NCI-H128 (cell line): ENCODE results near the gene CCKAR.

Experiments used
- DNase-seq: peaks from one replicate; lab custom pipeline; 2025; ENCODE audit not compliant: unreplicated experiment; lab: John Stamatoyannopoulos, UW

Gene CCKAR

DNA sequence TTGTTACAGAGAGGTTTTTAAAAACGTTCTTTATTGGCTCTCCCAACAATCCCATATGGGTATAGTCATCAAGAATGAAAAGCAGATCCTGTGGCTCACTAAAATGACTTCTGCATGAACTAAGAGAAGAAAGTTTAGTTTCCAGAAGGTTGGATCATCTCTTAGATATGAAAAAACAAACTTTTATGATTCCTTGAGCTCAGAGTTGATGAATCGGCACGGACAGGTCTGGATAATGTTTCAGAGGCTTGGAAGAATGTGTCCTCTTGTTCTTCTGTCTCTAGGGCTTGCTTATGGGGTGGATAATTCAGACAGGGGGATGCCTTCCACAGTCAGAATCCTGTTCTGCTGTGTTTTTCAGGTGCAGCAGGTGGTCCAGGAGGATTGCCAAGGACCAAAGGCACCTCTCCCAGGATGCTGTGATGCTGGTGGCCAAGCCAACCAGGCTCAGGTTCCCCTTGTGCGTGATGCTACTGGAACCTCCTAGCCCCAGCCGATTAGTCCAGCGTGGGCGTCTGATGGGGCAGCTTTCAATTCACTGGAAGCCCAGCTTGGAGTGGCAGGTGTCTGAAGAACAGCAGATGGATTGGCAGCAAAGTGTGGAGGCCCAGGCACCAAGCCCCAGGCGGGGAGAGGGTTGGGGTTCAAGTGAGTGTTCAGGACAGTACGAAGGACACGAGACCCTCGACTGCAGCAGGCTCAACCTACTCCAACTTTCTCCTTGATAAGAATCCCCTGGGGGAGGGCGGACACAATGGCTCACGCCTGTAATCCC lies 30.3 kb downstream of the CCKAR start:
- no peak for DNase-seq

DNA sequence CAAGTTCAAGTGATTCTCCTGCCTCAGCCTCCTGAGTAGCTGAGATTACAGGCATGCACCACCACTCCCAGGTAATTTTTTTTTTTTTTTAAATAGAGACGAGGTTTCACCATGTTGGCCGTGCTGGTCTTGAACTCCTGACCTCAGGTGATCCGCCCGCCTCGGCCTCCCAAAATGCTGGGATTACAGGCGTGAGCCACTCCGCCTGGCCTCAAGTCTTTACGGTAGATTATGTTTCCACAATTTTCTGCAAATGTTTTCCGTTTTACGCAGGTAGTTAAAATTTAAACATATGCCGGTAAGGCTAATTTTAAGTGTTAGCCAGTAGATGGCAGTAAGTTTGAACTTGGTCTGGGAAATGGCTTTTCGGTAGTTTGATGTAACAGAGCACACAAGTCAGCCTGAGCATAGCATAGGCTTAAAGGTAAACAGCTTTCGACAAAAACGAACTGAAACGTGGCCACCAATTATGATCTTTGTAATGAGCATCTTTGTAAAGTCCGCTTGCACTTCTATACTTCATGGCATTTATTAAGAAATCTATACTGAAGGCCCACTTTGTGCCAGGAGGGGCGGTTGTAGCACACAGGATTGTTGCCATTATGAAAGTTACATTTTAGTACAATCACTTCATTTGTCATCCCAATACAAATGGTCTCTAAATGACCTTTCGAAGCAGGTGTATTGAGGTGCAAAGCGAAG lies 31.1 kb downstream of the CCKAR start:
- no peak for DNase-seq

DNA sequence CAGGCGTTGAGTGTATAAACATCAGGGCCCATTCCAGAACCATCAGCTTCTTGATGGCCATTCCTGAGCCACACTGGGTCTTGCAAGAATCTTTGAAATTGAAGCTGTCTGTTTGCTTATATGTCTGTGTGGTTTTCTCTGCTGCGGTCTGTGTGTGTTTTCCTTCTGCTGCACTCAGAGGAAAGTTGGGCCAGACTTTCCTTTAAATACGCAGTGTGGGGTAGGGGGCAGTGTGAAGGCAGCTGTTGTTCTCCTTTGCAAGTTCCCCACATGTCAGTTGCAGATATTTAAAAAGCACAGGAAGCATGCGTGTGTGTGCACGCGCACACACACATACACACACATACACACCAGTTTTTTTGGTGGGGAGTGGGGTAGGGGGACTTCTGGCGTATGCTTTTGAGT lies 32.1 kb downstream of the CCKAR start:
- no peak for DNase-seq

DNA sequence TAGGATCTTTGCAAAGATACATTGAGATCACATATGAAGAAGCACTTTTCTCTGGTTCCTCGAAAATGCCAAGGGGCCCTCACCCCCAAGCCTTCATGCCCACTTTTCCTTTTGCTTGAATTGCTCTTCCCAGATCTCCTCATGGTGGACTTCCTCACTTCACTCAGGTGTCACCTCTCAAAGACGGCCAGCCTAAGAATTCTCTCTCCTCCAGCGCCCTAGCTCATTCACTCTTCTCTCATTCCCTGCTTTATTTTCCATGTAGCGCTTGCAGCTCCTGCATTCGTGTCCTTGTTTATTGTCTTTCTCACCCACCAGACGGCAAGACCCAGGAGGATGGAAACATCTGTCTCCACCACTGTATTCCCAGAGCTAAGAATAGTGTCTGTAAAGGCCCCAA lies 32.9 kb downstream of the CCKAR start:
- no peak for DNase-seq

DNA sequence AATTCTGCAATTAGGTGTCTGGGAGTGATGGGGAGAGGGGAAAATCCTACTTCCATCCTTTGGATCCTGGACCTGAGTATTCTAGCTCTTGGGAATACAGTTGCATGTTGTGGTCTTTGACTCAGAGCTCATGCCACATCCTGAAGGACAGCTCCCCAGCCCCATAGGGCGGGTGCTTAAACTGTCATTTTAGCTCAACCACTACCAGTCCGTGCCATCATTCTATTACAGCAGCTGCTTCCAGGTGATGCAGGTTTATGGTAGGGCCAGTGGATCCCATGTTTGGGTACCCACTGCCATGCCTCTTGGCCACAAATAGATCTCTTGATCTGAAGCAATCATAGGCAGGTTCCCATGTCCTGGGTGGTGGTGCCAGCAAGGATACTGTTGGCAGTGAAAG lies 34.7 kb downstream of the CCKAR start:
- no peak for DNase-seq

DNA sequence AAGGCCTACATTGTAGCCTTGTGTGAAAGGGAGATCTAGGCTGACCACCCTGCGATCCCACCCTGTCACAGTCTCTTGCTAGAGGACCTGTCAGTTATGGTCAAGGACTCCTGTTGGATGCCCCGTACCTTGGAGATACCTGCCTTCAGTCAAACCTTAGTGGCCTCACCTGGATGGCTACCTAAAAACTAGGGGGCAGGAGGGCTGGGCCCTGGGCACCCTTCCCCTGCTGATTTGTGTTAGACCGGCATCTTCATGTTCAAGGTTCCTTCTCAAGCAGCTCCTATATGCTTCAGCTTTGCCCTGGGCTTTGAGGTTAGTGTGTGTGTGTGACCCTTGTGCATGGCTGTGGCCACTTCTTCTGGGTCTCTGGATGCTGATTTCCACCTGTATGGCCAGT lies 35.3 kb downstream of the CCKAR start:
- DNase-seq, result no peak

DNA sequence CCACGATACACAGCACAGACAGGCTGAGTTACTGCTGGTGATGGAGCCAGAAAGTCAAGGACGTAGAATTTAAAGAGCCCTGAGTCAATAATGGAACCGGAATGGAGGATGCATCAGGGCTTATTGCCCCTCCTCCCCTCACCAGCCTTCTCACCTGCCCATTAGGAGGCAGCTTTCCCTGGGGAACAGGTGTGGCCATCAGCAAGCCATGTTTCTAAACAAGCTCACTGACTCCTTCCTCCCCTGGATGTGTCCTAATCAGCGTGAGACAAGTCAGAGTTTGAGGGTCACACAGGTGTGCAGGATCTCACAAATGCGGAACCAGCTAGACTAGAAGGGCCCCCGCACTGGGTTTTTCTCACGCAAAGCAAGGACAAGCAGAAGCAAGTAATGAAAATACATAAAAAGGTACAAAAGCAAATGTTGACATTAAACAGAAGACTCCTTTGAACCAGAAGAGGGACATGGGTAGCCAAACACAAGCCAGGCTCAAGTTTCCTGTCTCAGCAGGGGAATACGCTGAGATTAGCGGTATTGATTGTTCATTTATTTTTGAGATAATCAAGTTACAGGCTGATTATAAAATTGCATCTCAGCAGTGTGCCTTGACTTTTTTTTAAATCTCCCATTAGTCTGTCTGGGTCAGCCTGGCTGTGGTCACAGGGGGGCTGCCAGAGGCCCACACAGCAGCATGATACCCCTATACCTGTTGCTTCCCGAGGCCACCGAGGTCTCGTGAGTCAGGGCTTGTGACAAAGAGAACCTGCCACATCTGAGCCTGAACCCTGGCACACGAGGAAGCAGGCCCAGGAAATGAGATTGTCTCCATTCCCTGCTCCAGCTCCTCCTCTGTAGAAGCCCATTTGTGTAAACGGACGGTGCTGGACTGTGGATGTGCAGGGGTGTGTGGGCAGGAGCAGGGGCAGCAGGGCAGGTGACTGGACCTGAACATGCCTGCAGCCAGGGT lies 37.4 kb downstream of the CCKAR start:
- DNase-seq, result peak; percentile 44

DNA sequence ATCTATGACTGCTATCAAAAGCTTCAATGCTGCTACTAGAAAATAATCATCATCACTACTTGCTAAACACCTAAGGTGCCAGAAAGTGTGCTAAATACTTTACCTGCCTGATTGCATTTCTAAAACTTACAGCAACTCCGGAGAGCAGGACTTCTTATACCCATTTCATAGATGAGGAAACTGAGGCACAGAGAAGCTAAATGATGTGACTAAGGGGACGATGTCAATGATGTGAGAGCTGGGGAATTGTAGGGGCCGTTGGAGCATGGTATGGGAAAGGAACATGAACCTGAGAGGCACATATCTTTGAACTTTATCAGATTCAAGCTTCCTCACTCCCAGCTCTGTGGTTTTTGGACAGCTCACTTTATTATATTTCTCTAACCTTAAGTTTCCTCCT lies 38.7 kb downstream of the CCKAR start:
- DNase-seq, result no peak

DNA sequence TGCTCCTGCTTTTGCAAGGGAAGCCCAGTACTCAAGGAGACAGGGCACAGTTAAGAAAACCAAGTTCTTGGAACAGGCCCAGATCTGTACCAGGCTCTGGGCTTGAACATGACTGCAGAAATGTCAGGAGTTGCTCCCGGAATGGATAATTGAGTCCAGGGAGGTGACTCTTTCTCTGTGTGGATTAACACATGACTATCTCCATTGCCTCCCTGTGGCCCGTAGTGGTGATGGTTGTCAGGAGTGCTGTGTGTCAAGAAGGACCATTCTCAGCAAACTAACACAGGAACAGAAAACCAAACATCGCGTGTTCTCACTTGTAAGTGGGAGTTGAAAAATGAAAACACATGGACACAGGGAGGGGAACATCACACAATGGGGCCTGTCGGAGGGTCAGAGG lies 39.9 kb downstream of the CCKAR start:
- DNase-seq, result no peak

DNA sequence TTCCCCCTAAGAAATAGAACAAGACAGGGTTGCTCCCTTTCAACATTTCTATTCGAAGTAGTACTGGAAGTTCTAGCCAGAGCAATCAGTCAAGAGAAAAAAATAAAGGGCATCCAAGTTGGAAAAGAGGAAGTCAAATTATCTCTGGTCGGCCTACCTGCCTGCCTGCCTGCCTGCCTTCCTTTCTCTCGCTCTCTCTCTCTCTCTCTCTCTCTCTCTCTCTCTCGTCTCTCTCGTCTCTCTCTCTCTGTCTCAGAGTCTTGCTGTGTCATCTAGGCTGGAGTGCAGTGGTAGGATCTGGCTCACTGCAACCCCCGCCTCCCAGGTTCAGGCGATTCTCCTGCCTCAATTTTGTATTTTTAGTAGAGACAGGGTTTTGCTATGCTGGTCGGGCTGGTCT lies 42.9 kb downstream of the CCKAR start:
- no peak for DNase-seq

DNA sequence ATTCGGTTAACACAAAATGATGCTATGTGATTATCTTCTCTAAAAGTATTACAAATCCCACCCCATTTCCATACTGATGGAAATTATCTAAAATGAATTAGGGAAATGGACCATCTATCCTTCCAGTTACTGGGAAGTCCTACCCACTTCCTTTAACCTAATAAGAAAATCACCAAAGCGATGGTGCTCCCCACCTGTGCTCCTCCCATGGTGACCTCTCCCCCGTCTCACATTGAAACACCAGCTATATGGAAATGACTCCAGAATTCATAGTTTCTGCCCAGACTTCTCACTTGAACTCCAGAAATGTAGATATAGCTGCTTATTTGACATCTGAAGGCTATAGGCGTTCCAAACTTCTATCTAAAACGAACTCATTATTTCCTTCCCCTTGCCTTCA lies 48.5 kb downstream of the CCKAR start:
- DNase-seq, result no peak

DNA sequence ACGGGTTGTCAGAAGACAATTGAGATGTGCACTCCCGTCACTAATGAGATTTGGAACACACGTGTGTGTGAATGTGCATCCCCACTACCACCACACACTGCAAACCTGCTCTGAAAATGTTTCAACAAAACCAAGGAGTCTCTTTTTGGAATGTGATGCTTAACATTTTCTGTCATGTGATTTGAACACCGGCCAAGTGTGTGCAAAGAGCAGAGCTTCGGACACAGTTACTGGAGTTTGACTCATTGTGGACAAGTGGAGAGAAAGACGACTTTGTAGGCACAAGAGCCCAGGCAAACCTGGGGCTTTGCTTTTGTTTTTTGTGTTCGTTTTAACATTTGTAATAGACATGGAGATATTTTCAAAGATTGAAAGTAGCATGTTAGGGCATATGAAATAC lies 49.2 kb downstream of the CCKAR start:
- no peak for DNase-seq

DNA sequence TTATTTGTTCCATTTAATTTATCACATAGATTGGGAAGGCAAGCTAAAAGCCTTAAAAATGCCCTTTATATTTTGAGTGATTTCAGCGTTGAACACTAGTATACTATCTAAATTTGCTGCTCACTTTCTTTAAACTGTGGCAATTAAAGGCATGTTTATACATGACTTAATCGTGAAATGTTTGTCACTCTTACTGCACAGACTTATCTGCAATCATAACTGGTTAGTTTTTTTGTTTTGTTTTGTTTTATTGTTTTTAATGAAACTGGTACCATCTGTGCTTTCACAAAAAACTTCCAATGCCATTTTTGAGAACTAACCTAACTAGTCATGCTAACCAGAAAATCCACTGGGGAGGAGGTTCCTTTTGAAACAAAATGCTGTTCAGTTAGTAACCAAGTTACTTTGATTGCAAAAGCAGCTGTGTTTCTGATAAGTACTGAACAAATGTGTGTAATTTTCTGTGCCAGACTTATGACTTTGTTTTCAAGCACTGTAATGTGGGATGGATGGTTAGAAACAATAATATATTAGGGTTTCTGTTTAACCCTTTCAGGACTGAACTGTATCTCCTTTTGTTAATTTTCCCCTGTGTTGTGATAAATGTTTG lies 56.1 kb downstream of the CCKAR start:
- no peak for DNase-seq

DNA sequence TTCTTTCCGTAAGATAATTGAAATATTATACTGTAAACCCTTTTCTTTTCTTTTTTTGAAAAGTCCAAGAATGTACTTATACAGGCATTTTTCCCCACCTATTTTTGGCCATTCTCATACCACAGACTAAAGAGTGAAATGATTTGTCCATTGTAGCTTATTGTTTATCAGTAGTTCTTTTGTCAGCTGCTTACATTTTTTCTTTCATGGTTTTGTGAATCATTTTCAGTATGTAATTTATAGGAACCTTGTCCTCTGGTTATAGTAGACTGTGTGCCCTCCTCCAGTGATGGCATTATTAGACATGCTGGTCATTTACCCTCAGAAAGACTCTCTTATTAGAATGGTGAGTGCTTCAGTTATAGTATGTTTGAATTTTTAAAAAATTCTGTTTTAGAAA lies 56.7 kb downstream of the CCKAR start:
- DNase-seq, result no peak

DNA sequence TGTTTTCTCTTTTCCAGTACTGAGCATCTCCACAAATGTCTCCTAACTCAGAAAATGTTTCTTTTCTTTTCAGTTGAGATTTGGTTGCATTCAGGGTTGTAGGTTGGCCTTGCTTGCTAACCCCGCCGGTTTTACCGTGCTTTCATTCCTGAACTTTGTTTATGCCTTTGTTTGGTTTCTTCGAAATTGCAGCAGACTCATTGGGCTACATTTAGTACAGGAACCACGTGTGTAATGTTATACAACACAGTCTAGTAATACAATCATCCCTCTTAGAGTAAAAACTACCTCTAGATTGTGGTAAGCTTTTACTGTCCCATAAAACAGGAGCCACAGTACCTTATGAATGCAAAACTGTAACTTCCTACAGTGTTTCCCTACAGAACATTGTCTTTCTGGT lies 57.9 kb downstream of the CCKAR start:
- DNase-seq, result no peak

DNA sequence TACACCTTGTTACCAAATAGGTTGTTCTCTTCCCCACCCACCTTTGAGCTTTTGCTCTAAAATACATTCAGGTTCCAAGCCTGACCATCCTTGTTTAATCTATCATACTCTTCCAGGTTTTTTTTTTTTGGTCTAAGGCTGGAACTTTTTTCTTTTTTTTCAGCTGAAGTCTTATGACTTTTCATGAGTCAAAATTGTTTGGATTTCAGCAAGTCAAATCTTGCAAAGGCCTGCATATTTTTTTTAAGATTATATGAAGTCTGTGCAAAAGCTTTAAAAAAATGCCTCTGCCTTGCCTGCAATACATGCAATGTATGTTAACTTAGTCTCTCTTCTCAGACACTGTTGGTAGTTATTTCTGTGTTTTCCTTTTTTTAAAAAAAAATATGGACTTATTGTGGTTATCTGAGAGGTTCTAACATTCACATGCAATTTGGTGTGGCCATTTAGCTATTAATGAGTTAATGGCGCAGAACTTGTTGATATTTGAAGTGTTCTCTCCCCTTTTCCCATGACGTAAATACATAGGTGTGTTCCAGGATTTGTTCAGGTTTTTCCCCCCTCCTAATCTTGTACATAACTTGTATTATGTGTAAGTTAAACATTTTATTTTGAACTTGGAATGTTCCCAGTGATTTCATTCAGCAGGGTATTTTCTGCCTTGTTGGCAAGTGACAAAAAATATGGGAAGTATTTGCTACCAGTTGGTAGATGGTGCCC lies 58.7 kb downstream of the CCKAR start:
- DNase-seq, result no peak
